Astrocyte (in vitro differentiated cells and primary cell): Measurements from ENCODE around the gene MEIS3.

ENCODE experiments used
- CTCF ChIP-seq: IDR thresholded peaks from 2 replicates; pipeline ENCODE4 v1.5.1; 2011; ENCODE audit warnings: low read depth, mild to moderate bottlenecking, inconsistent platforms, low read length, moderate library complexity; ENCODE audit not compliant: insufficient read depth
- EZH2 ChIP-seq: IDR thresholded peaks from 2 replicates; pipeline ENCODE4 v1.6.1; 2012; ENCODE audit warnings: mild to moderate bottlenecking, low read length, inconsistent platforms; ENCODE audit not compliant: insufficient read depth

- TF ChIP-seq EZH2 (no peak), CTCF (no peak)
These were observed 27.5 kb upstream of the MEIS3 start for GRCh38 chr19:47446534-47447469.
